Right lobe of liver (tissue), 6 donors: ENCODE results near the gene SYPL2. TPM values are rescaled to one million over a fixed set of nuclear protein-coding genes. Genes with fewer than 3 reads are reported as not detected.

Experiments used
- ATAC-seq, 4 donors: fragments of 200-7000 bp; cut with Tn5 transposase; one replicate each; pipeline ENCODE4 v1.9.1; 2020; ENCODE audit warnings: mild to moderate bottlenecking in 4 of 4, moderate library complexity in 4 of 4
- DNase-seq, 3 donors: peaks; one replicate each; pipeline ENCODE4 v3.0.0-alpha.2; 2020
- H3K27ac ChIP-seq, 3 donors: fragments of 200-600 bp; one replicate each; pipeline ENCODE4 v1.8.0; 2022
- H3K27me3 ChIP-seq, 2 donors: fragments of 200-600 bp; one replicate each; pipeline ENCODE4 v1.8.0; 2022
- H3K36me3 ChIP-seq, 4 donors: fragments of 200-600 bp; sonication (generic) in 1 of 4; one replicate each; pipeline versions ENCODE4 v1.5.1 to v1.8.0; 2017 to 2022; ENCODE audit warnings: control low read depth in 1 of 4
- H3K4me1 ChIP-seq, 4 donors: fragments of 200-600 bp; sonication (generic) in 1 of 4; one replicate each; pipeline versions ENCODE4 v1.5.1 to v1.8.0; 2017 to 2022; ENCODE audit warnings: control low read depth in 1 of 4
- H3K4me3 ChIP-seq, 3 donors: fragments of 200-600 bp; one replicate each; pipeline ENCODE4 v1.8.0; 2022
- H3K9me3 ChIP-seq, 4 donors: fragments of 200-600 bp; sonication (generic) in 1 of 4; one replicate each; pipeline versions ENCODE4 v1.5.1 to v1.8.0; 2017 to 2022; ENCODE audit warnings: control low read depth in 1 of 4
- POLR2A ChIP-seq: fragments of 450-650 bp; IDR thresholded peaks from one replicate; pipeline ENCODE4 v1.6.1; 2017; ENCODE audit warnings: antibody characterized with exemption, mild to moderate bottlenecking
- WGBS: methylation state at CpG from one replicate; pipeline ENCODE4 v1.1.6; 2018; ENCODE audit warnings: low coverage, low lambda C conversion rate; ENCODE audit not compliant: insufficient coverage; ENCODE audit errors: missing lambda C conversion rate; 5-methylcytosine and 5-hydroxymethylcytosine counted together
- intact Hi-C, 2 donors: fragments of 100-400 bp; cut with DNase I; formaldehyde crosslinking; loops; one replicate each; pipeline versions ENCODE4 v1.11.2 to v1.14.1; 2022
- total RNA-seq, 6 experiments: library from RNA; depleted of rRNA in 2 of 6; stranded (reverse); fragments of >200 nt in 2 of 6; fragmentation: NEBNext Ultra II Directional in 3 of 6; extraction: Animal tissue kit (Norgen Biotek cat#: 25700) in 3 of 6; gene quantifications; one replicate each; pipeline versions ENCODE4 v1.1.0 to v1.2.4, GENCODE V29; 2016 to 2023
- TF ChIP-seq, protein P1 (sequence below), 4 donors: fragments of 200-600 bp in 3 of 4; fragments of 450-650 bp in 1 of 4; IDR thresholded peaks; one replicate each; pipeline versions ENCODE4 v1.5.1 to v1.8.0; 2016 to 2022; ENCODE audit warnings: antibody characterized with exemption in 4 of 4, mild to moderate bottlenecking in 2 of 4
- donor health status: DM: no; HTN: yes; CAD: no.
- donor health status: DM: no; HTN: no; CAD: no.
- donor health status: DM: no; HTN: no; CAD: no.
- donor health status: DM: no; HTN: yes; CAD: no.
- donor health status: DM: no; HTN: yes; CAD: no.

Gene SYPL2
- total RNA-seq, 6 experiments from 2014 or later, result 4.7 to 10.6 (median 6.0) TPM

- TF ChIP-seq, protein P1, sequence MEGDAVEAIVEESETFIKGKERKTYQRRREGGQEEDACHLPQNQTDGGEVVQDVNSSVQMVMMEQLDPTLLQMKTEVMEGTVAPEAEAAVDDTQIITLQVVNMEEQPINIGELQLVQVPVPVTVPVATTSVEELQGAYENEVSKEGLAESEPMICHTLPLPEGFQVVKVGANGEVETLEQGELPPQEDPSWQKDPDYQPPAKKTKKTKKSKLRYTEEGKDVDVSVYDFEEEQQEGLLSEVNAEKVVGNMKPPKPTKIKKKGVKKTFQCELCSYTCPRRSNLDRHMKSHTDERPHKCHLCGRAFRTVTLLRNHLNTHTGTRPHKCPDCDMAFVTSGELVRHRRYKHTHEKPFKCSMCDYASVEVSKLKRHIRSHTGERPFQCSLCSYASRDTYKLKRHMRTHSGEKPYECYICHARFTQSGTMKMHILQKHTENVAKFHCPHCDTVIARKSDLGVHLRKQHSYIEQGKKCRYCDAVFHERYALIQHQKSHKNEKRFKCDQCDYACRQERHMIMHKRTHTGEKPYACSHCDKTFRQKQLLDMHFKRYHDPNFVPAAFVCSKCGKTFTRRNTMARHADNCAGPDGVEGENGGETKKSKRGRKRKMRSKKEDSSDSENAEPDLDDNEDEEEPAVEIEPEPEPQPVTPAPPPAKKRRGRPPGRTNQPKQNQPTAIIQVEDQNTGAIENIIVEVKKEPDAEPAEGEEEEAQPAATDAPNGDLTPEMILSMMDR (IDR thresholded peaks at IDR 0.05), result no peak
- no peak for TF ChIP-seq POLR2A
- no peaks in the 10 kb centered on the region for H3K27me3 ChIP-seq
- WGBS, result 81% methylated on average over 5 of the region's 11 CpGs
- DNase-seq (no peak), ATAC-seq (no peak)
- peaks cover 0 to 9% (median 2%) of the 10 kb centered on the region in 4 donors for H3K4me1 ChIP-seq
- no peak overlapping the region for H3K27ac ChIP-seq
- H3K4me3 ChIP-seq, result no peak overlapping the region
- H3K9me3 ChIP-seq, result no peaks in the 10 kb centered on the region
- peaks cover 0 to 2% (median 0%) of the 10 kb centered on the region in 4 donors for H3K36me3 ChIP-seq
- intact Hi-C loops, result loop anchor here in 1 of 2 donors (2.0 kb wide), 1 partner anchor 40 kb away; no protein-coding TSS in a partner anchor
Observed at GRCh38 chr1:109490934-109491302, 24.6 kb downstream of the SYPL2 start.

DNA sequence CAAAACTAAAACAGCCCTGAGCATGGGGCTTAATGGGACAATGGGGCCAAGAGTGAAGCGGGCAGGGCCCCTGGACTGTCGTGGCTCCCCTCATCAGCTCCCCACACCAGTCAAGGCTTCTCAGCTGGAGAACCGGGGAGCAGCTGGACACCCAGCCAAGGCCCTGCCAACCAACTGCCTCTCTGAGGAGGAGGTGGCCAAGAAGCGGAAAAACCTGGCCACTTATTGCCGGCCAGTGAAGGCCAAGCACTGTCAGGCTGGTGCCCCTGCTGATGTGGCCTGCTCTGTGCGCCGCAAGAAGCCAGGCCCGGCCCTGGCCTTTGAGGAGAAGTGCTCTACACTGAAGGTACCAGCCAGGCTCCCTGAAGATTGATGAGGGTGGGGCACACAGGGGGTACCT is 25.0 kb downstream of the SYPL2 start:
- 89% methylated on average over 4 of the region's 8 CpGs for WGBS
- ATAC-seq, result no peak
- H3K27ac ChIP-seq, result no peak overlapping the region
- TF ChIP-seq POLR2A, result no peak
- TF ChIP-seq, protein P1 (IDR thresholded peaks at IDR 0.05), result no peak
- H3K4me1 ChIP-seq, result peaks cover 0 to 9% (median 2%) of the 10 kb centered on the region in 4 donors
- peaks cover 0 to 6% (median 0%) of the 10 kb centered on the region in 4 donors for H3K36me3 ChIP-seq
- DNase-seq, result no peak
- no peak overlapping the region for H3K4me3 ChIP-seq
- H3K27me3 ChIP-seq, result no peaks in the 10 kb centered on the region
- no peaks in the 10 kb centered on the region for H3K9me3 ChIP-seq
- intact Hi-C loops, result loop anchor here in 1 of 2 donors (2.0 kb wide), 1 partner anchor 39 kb away; no protein-coding TSS in a partner anchor

- Histone ChIP-seq H3K4me3 (no peak overlapping the region), H3K9me3 (no peaks in the 10 kb centered on the region), H3K27me3 (no peaks in the 10 kb centered on the region), H3K36me3 (peaks cover 0 to 13% (median 0%) of the 10 kb centered on the region in 4 donors), H3K4me1 (peaks cover 0 to 9% (median 2%) of the 10 kb centered on the region in 4 donors), H3K27ac (no peak overlapping the region)
- intact Hi-C loops, result no loop called here
- WGBS, result 81% methylated on average over 4 of the region's 4 CpGs
- TF ChIP-seq, protein P1 (IDR thresholded peaks at IDR 0.05), result no peak
- TF ChIP-seq POLR2A, result no peak
- DNase-seq (no peak), ATAC-seq (no peak)
Observed at GRCh38 chr1:109492779-109493178, 26.4 kb downstream of the SYPL2 start.

DNA sequence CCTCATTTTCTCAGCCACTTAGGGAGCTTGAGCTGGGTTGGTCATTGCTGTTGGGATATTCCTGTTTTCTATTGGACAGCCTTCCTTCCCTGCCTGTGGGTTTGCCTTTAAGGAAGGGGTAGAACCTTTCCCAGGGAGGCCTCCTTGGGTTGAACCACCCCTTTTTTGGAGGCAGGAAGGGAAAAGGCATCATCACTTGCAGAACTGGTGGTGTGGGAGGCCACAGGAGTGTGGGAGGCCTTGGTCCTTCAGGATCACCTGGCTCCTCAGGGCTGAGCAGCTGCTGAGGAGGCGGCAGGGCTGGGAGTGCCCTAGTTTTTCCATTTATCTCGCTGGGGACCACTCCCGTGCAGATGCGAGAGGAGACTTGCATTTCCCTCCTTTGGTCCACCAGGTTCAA is 26.9 kb downstream of the SYPL2 start:
- intact Hi-C loops, result no loop called here
- no peak overlapping the region for H3K4me3 ChIP-seq
- 0% methylated on average over 1 of the region's 4 CpGs for WGBS
- peaks cover 0 to 9% (median 2%) of the 10 kb centered on the region in 4 donors for H3K4me1 ChIP-seq
- H3K27me3 ChIP-seq, result no peaks in the 10 kb centered on the region
- no peaks in the 10 kb centered on the region for H3K9me3 ChIP-seq
- DNase-seq (peak in 1 of 3 donors; percentile 43), ATAC-seq (no peak)
- no peak overlapping the region for H3K27ac ChIP-seq
- TF ChIP-seq POLR2A, result no peak
- TF ChIP-seq, protein P1 (IDR thresholded peaks at IDR 0.05), result no peak
- peaks cover 0 to 13% (median 0%) of the 10 kb centered on the region in 4 donors for H3K36me3 ChIP-seq
